ENCODE data around the gene OTOG. TPM values are rescaled to one million over a fixed set of nuclear protein-coding genes. Genes with fewer than 3 reads are reported as not detected.

OTOG gene
- total RNA-seq, 2 donors from 2014 or later, result not detected

DNA sequence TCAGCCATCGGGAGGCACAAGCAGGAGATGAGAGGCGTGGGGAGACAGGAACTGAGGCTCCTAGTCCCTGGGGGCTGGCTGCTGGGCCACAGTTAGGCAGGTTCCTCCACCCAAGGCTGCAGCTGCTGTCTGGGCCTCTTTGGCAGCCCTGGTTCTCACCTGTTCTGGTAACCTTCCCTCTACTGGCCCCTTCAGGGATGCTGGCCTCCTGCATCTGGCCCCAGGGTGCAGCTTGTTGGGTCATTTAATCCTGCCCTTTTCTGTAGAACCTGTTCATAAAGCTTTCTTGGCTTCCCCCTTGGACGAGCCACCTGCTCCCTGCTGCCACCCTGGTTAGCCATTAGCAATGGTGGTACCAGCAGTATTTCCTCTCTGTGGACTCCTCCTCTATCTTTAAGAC lies 8.3 kb upstream of the OTOG start:
- ATAC-seq, result no peak
- H3K4me1 Mint-ChIP-seq (ENCODE audit: low read depth in 2 of 2), result no peaks in the 10 kb centered on the region
- H3K27ac Mint-ChIP-seq, result no peak overlapping the region
- no peak for DNase-seq (ENCODE audit: low spot score)
- no peaks in the 10 kb centered on the region for H3K36me3 Mint-ChIP-seq
- H3K27me3 Mint-ChIP-seq, result peaks cover 16 to 22% of the 10 kb centered on the region in 2 donors
- H3K9me3 Mint-ChIP-seq, result no peaks in the 10 kb centered on the region
- no peak overlapping the region for H3K4me3 Mint-ChIP-seq

DNA sequence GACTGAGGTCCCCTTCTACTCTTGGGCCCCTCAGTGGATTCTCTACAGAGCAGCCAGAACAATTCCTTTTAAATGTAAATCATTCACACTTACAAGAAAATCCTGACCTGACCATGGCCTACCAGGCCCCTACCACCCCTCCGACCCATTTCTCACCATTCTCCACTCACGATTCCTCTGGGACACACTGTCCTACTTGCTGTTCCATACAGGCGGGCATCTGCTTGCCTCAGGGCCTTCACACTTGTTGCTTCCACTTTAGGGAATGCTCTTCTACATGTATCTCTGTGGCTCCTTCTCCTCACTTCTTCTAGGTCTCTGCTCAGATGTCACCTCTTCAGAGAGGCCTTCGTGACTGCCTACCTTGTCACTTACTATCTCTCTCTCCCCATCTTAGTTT lies 6.3 kb upstream of the OTOG start:
- no peak for DNase-seq (ENCODE audit: low spot score)
- peaks cover 2 to 5% of the 10 kb centered on the region in 2 donors for H3K4me1 Mint-ChIP-seq (ENCODE audit: low read depth in 2 of 2)
- H3K36me3 Mint-ChIP-seq, result no peaks in the 10 kb centered on the region
- peaks cover 20 to 28% of the 10 kb centered on the region in 2 donors for H3K27me3 Mint-ChIP-seq
- no peak for ATAC-seq
- no peak overlapping the region for H3K4me3 Mint-ChIP-seq
- no peak overlapping the region for H3K27ac Mint-ChIP-seq
- no peaks in the 10 kb centered on the region for H3K9me3 Mint-ChIP-seq

DNA sequence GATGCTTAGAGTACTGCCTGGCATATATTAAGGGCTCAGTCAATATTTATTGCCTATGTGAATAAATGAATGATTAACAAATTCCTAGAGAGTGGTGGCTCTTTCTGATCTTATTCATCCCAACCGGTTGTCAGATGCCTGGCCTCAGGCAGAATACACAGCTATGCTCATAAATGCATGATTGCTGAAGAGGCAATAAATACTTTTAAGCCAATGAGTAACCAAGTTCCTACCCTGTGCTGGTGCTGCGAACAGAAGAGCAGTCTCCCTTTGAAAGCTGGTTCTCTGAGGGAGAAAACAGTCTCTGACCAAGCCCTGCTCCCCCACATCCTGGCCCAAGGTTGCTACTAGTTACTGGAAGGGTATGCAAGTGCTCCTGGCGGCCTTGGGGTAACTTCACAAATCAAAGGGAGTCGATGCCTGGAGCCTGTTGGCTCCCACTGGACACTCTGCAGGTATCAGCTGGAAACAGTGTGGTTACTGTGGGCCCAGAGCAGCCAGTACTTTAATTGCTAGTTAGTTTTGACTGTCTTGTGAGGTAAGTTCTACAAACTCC lies 5.7 kb upstream of the OTOG start:
- Mint-ChIP-seq H3K4me3 (no peak overlapping the region), H3K4me1 (ENCODE audit: low read depth in 2 of 2) (peaks cover 2 to 5% of the 10 kb centered on the region in 2 donors), H3K27me3 (peaks cover 26 to 34% of the 10 kb centered on the region in 2 donors), H3K9me3 (no peaks in the 10 kb centered on the region), H3K36me3 (no peaks in the 10 kb centered on the region), H3K27ac (no peak overlapping the region)
- DNase-seq (ENCODE audit: low spot score) (no peak), ATAC-seq (no peak)

DNA sequence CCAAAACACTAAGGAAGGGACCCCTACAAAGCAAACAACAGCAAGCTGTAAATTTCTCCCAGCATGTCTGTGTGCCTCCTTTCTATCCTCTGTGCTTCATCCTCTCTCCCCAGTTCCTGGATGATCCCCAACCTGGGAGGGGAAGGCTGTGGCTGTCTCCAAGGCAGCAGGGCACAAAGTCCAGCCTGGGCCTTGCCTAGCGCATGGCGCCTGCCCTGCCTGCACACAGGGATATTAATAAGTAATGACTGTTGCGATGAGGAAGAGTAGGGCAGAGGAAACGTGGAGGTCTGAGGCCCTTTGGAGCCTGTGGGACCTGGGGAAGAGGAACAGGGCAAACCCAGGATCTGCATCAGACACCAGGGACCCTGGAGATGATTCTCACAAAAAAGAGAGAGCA lies 4.8 kb upstream of the OTOG start:
- no peak overlapping the region for H3K27ac Mint-ChIP-seq
- peaks cover 2 to 5% of the 10 kb centered on the region in 2 donors for H3K4me1 Mint-ChIP-seq (ENCODE audit: low read depth in 2 of 2)
- H3K4me3 Mint-ChIP-seq, result no peak overlapping the region
- ATAC-seq, result no peak
- DNase-seq (ENCODE audit: low spot score), result no peak
- H3K36me3 Mint-ChIP-seq, result no peaks in the 10 kb centered on the region
- H3K27me3 Mint-ChIP-seq, result peaks cover 33 to 37% of the 10 kb centered on the region in 2 donors
- no peaks in the 10 kb centered on the region for H3K9me3 Mint-ChIP-seq

DNA sequence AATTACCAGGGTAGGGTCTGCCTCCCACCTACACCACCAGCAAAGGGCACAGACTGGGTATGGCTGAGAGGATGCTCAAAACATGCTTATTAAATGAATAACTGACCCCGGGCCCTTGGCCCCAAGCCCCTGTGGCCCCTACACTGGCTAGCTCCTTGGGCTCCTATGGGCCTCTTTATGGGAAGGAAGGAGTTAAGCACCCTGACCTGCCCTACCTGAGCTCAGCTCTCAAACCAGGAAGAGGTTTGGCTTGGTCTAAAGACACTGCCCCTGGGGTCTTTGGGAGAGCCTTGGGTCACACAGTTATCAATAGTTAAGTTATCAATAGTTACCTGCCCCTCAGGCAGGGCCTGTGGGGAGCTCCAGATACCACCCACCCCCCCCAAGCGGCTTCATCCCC lies 4.0 kb upstream of the OTOG start:
- Mint-ChIP-seq H3K27ac (no peak overlapping the region), H3K4me3 (no peak overlapping the region), H3K4me1 (ENCODE audit: low read depth in 2 of 2) (peaks cover 2 to 5% of the 10 kb centered on the region in 2 donors), H3K36me3 (no peaks in the 10 kb centered on the region), H3K27me3 (peaks cover 33 to 37% of the 10 kb centered on the region in 2 donors), H3K9me3 (no peaks in the 10 kb centered on the region)
- no peak for DNase-seq (ENCODE audit: low spot score)
- no peak for ATAC-seq

DNA sequence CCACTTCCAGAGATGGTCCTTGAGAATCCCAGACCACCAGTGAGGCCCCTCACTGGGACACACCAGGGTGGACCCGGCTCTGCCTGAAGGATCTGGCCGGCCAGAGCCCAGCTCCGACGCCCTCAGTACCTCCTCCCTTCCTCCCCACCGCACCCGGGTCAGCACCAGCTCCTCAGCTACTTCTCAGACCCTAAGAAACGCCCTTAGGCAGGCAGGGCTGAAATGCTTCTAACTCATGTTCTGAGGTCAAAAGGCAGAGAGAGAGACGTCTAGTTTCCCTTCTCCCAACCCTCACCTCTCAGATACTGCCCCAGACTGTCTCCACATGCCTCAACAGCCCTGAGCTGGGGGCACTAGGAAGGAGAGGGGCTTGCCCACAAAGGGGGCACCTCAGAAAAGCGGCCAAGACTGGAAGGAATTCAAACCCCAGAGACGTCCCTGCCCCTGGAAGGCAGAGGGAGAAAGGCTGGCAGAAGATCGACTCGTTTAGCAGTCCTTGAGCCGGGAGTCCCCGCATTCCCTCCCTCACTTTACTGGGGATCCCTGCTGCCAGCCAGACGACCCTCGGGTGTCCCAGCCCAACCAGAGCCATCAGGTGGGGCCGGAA lies 3.4 kb upstream of the OTOG start:
- H3K4me3 Mint-ChIP-seq, result no peak overlapping the region
- no peaks in the 10 kb centered on the region for H3K36me3 Mint-ChIP-seq
- no peak for DNase-seq (ENCODE audit: low spot score)
- ATAC-seq, result no peak
- H3K4me1 Mint-ChIP-seq (ENCODE audit: low read depth in 2 of 2), result peaks cover 2 to 5% of the 10 kb centered on the region in 2 donors
- H3K9me3 Mint-ChIP-seq, result no peaks in the 10 kb centered on the region
- H3K27me3 Mint-ChIP-seq, result peaks cover 35 to 37% of the 10 kb centered on the region in 2 donors
- H3K27ac Mint-ChIP-seq, result no peak overlapping the region

DNA sequence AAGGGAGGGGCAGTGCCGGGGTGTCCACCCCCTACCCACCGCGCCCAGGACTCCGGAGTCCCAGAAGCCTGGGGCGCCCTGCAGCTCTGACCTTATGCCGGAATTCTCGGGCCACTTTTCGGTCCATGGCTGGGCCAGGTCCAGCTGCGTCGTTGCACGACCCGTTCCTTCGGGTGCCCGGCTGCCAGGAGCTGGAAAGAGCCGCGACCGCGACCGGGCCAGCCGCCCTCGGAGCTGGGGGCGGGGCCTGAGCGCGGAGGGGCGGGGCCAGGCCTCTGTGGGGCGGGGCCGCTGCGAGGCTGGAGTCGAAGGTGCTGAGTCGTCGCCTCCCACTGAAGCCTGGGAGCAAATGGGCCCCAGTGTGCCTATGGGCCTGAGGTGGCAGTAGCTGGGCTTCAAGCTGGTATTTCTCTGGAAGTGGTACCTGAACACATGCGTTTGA lies 2.9 kb upstream of the OTOG start, which contains the start of gene USH1C:
Gene USH1C (minus strand): TSS at position 236 of the 442 bp plus-strand sequence. CDS start 109 bp downstream, at position 127.
- Mint-ChIP-seq H3K4me1 (ENCODE audit: low read depth in 2 of 2) (peaks cover 2 to 5% of the 10 kb centered on the region in 2 donors), H3K4me3 (no peak within 1 kb of the TSS), H3K36me3 (no peaks in the 10 kb centered on the region), H3K27me3 (peaks cover 37 to 39% of the 10 kb centered on the region in 2 donors), H3K27ac (no peak within 1 kb of the TSS), H3K9me3 (no peaks in the 10 kb centered on the region)
- DNase-seq (ENCODE audit: low spot score), result no peak
- ATAC-seq, result peak in 1 of 2 donors; percentile 77

DNA sequence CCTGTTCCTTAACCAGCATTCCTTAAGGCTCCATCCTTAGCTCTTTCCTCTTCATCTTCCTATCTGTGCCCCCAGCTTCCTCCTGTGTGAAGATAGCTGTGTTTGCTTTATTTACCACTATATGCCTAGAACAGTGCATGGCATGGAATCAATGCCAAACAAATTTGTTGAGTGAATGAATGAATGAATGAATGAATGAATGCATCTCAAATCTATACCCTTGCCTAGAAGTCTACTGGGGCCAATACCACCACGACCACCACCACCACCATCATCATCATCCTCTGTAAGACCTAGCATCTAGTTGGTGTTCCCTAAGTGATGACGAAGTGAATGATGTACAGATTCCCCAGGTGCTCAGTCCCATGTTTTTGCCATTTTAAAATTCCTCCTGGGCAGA lies 819 bp upstream of the OTOG start:
- Mint-ChIP-seq H3K4me3 (no peak overlapping the region), H3K27ac (no peak overlapping the region), H3K36me3 (no peaks in the 10 kb centered on the region), H3K27me3 (peaks cover 34 to 35% of the 10 kb centered on the region in 2 donors), H3K9me3 (no peaks in the 10 kb centered on the region), H3K4me1 (ENCODE audit: low read depth in 2 of 2) (peaks cover 2 to 9% of the 10 kb centered on the region in 2 donors)
- no peak for ATAC-seq
- no peak for DNase-seq (ENCODE audit: low spot score)

DNA sequence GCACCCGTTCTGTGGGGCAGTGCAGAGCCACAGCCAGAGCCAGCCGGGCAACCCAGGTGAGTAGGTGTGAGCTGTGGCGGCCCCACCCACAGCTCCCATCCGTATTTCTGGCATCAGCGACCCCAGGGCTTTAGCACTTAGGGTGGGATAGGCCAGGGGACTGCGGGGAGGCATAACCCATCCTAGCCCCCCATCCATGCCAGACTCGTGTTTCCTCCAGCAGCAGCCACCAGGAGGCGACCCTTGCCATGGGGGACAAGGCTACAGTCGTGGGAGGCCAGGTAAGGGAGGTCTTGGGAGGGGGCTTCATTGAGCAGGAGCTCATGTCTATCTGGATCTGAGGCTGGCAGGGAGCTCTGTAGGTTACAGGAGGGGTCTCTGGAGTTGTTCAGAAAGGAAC lies 873 bp downstream of the OTOG start:
- Mint-ChIP-seq H3K9me3 (no peaks in the 10 kb centered on the region), H3K36me3 (no peaks in the 10 kb centered on the region), H3K4me3 (no peak overlapping the region), H3K27me3 (peaks cover 34% of the 10 kb centered on the region in 2 donors), H3K4me1 (ENCODE audit: low read depth in 2 of 2) (peaks cover 2 to 9% of the 10 kb centered on the region in 2 donors), H3K27ac (no peak overlapping the region)
- no peak for DNase-seq (ENCODE audit: low spot score)
- ATAC-seq, result no peak

DNA sequence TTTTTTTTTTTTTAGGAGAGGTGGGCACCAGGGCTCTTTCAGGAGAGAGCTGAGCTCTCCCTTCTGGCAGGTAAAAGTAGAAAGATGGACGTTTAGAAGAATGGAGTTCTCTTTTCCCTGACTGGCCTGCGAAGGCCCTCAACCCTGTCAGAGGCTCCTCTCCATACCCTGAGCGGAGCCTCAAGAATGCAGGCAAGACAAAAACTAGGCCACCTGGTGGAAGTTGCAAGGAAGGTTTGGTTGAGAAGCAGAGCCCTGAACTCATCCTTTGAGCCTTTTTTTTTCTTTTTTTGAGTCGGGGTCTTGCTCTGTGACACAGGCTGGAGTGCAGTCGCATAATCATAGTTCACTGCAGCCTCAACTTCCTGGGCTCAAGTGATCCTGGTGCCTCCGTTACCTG lies 1.4 kb downstream of the OTOG start:
- Mint-ChIP-seq H3K4me1 (ENCODE audit: low read depth in 2 of 2) (peaks cover 2 to 9% of the 10 kb centered on the region in 2 donors), H3K36me3 (no peaks in the 10 kb centered on the region), H3K27me3 (peaks cover 34% of the 10 kb centered on the region in 2 donors), H3K27ac (no peak overlapping the region), H3K4me3 (no peak overlapping the region), H3K9me3 (no peaks in the 10 kb centered on the region)
- DNase-seq (ENCODE audit: low spot score) (no peak), ATAC-seq (no peak)

DNA sequence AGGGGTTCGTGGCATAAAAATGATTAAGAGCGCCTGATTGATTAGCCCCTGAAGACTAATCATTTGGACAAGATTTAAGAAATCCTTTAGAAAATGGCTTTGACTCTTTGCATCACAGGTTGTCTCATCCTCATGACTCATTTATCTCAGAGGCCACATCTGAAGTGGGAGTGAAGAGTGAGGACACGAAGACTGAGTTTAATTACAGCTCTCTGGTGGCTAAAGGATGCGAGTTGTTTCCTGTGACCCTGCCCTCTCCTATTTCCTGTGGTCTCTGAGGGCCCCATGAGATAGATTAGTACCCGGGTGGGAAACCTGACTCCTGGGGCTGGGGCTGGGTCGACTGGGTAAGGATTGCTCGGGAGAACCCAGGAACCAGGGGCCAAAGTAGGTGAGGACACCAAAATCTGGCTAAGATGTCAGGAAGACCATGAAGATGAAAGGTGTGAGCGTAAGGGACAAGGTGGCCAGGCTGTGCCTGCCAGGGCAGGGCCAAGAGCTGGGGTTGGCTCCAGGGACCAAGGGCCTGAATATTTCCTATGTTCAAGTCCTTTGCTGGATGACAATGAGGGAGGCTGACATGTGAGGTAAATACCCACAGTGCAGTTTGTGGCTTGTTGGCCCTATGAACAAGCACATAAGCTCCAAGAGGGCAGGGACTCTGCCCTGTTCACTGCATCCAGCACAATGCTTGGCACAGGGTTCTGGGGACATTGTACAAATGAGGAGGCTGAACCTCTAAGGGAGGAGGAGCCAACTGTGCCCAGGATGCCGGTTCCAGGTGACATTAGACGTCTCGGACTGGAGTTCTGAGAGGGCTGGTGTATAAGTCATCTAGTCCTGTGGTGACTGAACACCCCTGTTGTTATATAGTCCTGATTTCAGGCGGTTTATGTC lies 3.6 kb downstream of the OTOG start:
- Mint-ChIP-seq H3K36me3 (no peaks in the 10 kb centered on the region), H3K27me3 (peaks cover 27 to 29% of the 10 kb centered on the region in 2 donors), H3K4me3 (no peak overlapping the region), H3K27ac (no peak overlapping the region), H3K4me1 (ENCODE audit: low read depth in 2 of 2) (peaks cover 0 to 4% of the 10 kb centered on the region in 2 donors), H3K9me3 (no peaks in the 10 kb centered on the region)
- no peak for ATAC-seq
- DNase-seq (ENCODE audit: low spot score), result no peak

DNA sequence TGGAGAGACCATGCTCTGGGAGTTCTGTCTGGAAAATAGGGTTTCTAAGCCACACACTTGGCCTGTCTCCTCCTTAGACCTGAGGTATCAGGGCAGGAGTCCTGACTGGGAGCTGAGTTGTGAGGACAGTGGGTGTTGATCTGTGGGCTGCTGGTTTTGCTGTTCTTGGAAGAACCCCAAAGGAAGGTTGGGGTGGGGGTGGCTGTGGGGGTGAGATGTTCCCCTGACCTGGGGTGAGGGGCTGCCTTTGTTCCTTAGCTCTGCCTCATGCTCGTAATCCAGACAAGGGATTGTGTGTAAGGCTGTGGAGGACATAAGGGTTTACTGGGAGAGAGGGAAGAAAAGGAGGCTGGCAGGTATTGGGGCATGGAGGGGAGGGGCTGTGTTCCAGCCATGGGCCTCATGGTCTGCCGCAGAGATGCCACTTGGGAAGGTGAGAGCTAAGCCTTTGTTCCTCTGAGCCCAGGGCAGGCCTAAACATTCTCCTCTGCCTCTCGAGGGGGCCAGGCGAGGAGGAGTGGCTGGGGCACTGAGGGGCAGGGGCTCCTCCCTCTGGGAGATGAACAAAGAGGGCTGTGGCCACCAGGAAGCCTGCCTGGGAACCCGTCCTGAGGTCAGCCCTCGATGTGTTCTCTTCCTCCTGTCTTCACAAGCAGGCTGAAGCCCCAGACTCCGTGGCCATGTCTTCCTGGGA lies 4.4 kb downstream of the OTOG start:
- ATAC-seq (peak in 1 of 2 donors; percentile 2), DNase-seq (ENCODE audit: low spot score) (no peak)
- peaks cover 21% of the 10 kb centered on the region in 2 donors for H3K27me3 Mint-ChIP-seq
- H3K27ac Mint-ChIP-seq, result no peak overlapping the region
- H3K4me1 Mint-ChIP-seq (ENCODE audit: low read depth in 2 of 2), result peaks cover 0 to 4% of the 10 kb centered on the region in 2 donors
- H3K4me3 Mint-ChIP-seq, result no peak overlapping the region
- no peaks in the 10 kb centered on the region for H3K36me3 Mint-ChIP-seq
- no peaks in the 10 kb centered on the region for H3K9me3 Mint-ChIP-seq

DNA sequence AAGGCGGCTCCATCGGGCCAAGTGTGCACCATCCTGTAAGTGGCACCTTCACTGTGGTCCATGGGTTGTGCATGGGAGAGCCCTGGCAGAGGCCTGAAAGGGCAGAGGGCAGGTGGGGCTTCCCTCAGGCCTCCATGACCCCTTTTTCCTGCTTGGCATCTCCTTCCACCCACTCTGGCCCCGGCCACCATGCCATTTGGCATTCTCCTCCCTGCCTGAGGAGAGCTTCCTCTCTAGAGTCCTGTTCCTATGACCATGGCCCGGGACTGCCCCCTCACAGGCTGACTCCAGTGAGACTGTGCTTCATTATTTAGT lies 4.9 kb downstream of the OTOG start:
- peaks cover 0 to 4% of the 10 kb centered on the region in 2 donors for H3K4me1 Mint-ChIP-seq (ENCODE audit: low read depth in 2 of 2)
- peaks cover 16% of the 10 kb centered on the region in 2 donors for H3K27me3 Mint-ChIP-seq
- H3K36me3 Mint-ChIP-seq, result no peaks in the 10 kb centered on the region
- no peaks in the 10 kb centered on the region for H3K9me3 Mint-ChIP-seq
- H3K27ac Mint-ChIP-seq, result no peak overlapping the region
- ATAC-seq (peak in 1 of 2 donors; percentile 1), DNase-seq (ENCODE audit: low spot score) (no peak)
- H3K4me3 Mint-ChIP-seq, result no peak overlapping the region

All from natural killer cell treated with Interleukin-12 subunit alpha and Interleukin-12 subunit beta and Interleukin-15 and Interleukin-18, amount 100 ng/mL, for 72 hours (primary cell).